GM18951 (cell line): ENCODE measurements around the gene GRID1.

ENCODE experiments used
- POLR2A ChIP-seq: IDR thresholded peaks from 4 replicates; pipeline ENCODE4 v1.6.1; 2011; ENCODE audit warnings: mild to moderate bottlenecking; ENCODE audit not compliant: insufficient read length, insufficient read depth; ENCODE audit errors: extremely low read depth
- in situ Hi-C: fragments of 300-500 bp; cut with MboI; formaldehyde crosslinking; loops from one replicate; pipeline ENCODE4 v1.12.0; 2022; ENCODE audit warnings: low sequenced_read_pairs, mixed read lengths, inconsistent platforms; ENCODE audit not compliant: unreplicated experiment

Gene GRID1

GRCh38 chr10:86220626-86221025 lies 146.0 kb downstream of the GRID1 start:
- no peak for TF ChIP-seq POLR2A
- in situ Hi-C loops, result no loop called here

GRCh38 chr10:86219271-86219670 lies 147.3 kb downstream of the GRID1 start:
- TF ChIP-seq POLR2A, result no peak
- in situ Hi-C loops, result no loop called here

- in situ Hi-C loops, result no loop called here
Measured at GRCh38 chr10:86218842-86219241, 147.8 kb downstream of the GRID1 start.

GRCh38 chr10:86218160-86218559 lies 148.4 kb downstream of the GRID1 start:
- no peak for TF ChIP-seq POLR2A
- in situ Hi-C loops, result no loop called here

More at GRCh38 chr10:86218842-86219241, 147.8 kb downstream of the GRID1 start:
- no peak for TF ChIP-seq POLR2A

- in situ Hi-C loops, result no loop called here
Measured at GRCh38 chr10:86217371-86218080, 149.1 kb downstream of the GRID1 start.

GRCh38 chr10:86216886-86217285 lies 149.7 kb downstream of the GRID1 start:
- no peak for TF ChIP-seq POLR2A
- in situ Hi-C loops, result no loop called here

More at GRCh38 chr10:86217371-86218080, 149.1 kb downstream of the GRID1 start:
- TF ChIP-seq POLR2A, result no peak

- in situ Hi-C loops, result no loop called here
- TF ChIP-seq POLR2A, result no peak
Measured at GRCh38 chr10:86215712-86216111, 150.9 kb downstream of the GRID1 start.

- TF ChIP-seq POLR2A, result no peak
- in situ Hi-C loops, result no loop called here
Measured at GRCh38 chr10:86215046-86215445, 151.5 kb downstream of the GRID1 start.

GRCh38 chr10:86213148-86213547 lies 153.4 kb downstream of the GRID1 start:
- no peak for TF ChIP-seq POLR2A
- in situ Hi-C loops, result no loop called here

- in situ Hi-C loops, result no loop called here
Measured at GRCh38 chr10:86212391-86212700, 154.2 kb downstream of the GRID1 start.

GRCh38 chr10:86211691-86212390 lies 154.8 kb downstream of the GRID1 start:
- in situ Hi-C loops, result no loop called here
- TF ChIP-seq POLR2A, result no peak

More at GRCh38 chr10:86212391-86212700, 154.2 kb downstream of the GRID1 start:
- no peak for TF ChIP-seq POLR2A

GRCh38 chr10:86210416-86210815 lies 156.2 kb downstream of the GRID1 start:
- in situ Hi-C loops, result no loop called here
- no peak for TF ChIP-seq POLR2A

- in situ Hi-C loops, result no loop called here
- no peak for TF ChIP-seq POLR2A
Measured at GRCh38 chr10:86209726-86210125, 156.9 kb downstream of the GRID1 start.

GRCh38 chr10:86207226-86207625 lies 159.4 kb downstream of the GRID1 start:
- in situ Hi-C loops, result no loop called here
- no peak for TF ChIP-seq POLR2A
